ENCODE measurements around the gene TYR.
"Not testable (repeated sequence)": the region's sequence is repeated elsewhere in the genome, so short reads cannot be mapped to it uniquely, and the experiment has no call there.

The TYR gene

GRCh38 chr11:89177691-89178231 is at the start of gene TYR:
TYR (plus strand) TSS chr11:89177875; CDS start chr11:89177954, 79 bp downstream.
- no peak for DNase-seq (ENCODE audit: low read depth in 3 of 3)

DNA sequence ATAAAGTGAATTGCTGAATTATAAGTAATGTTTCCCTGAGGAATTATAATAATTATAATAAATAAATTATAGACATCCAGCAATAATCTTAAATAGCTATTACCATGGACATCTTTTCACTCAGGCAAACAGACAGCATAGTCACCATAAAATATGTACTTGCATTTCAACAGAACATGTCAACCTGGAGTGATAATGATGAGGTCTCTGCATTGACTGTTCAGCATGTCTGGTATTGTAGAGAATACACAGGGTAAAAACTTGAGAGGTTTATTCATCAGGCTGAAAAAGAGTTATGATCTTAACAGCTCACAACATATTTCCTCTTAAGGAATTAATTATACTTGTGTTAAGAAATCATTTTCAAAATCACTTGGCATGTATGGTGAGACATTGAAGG is 41.1 kb upstream of the TYR start:
- DNase-seq (ENCODE audit: low read depth in 3 of 3) = no peak

DNA sequence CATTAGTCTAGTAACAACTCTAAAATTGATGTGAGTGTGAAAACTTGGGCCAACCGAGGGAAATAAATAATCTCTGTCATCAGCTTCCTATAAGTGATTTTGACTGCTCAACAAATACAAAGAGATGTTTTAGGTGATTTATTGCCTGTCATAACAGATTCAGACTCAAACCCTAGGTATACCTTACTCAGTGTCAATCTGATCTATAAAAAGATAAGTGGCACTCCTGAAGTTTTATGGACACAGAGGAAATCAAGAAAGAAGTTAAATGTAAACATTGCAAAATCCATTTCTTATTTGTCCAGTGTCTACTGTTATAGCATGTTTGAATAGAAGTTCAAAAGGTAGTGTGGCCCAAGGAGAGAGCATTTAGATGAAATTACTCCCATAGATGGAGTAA is 30.4 kb upstream of the TYR start:
- DNase-seq (ENCODE audit: low read depth in 3 of 3) = no peak

DNA sequence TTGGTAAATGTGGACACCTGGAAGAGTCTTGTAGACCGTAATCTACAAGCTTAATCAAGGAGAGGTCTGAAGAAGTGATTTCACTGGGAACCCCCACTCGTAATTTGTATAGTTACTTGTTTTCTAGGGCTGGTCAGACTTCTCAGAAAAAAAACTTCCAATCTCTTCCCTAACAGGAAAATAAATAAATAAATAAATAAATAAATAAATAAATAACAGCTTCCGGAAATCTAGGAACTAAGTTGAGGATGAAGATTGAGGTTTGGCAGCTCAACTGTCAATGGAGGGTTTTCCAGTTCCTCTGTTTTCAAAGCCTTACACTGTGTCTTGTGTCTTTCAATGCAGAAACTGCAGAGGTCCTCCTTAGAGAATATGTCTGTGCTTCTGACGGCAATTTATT is 17.7 kb upstream of the TYR start:
- DNase-seq (ENCODE audit: low read depth in 3 of 3) = no peak

GRCh38 chr11:89161949-89162348 is 15.7 kb upstream of the TYR start:
- no peak for DNase-seq (ENCODE audit: low read depth in 3 of 3)

- no peak for DNase-seq (ENCODE audit: low read depth in 3 of 3)
Measured at GRCh38 chr11:89163686-89164085, 14.0 kb upstream of the TYR start.

GRCh38 chr11:89168396-89168795 is 9.3 kb upstream of the TYR start:
- no peak for DNase-seq (ENCODE audit: low read depth in 3 of 3)

- no peak for DNase-seq (ENCODE audit: low read depth in 3 of 3)
Measured at GRCh38 chr11:89175796-89176195, 1.9 kb upstream of the TYR start.

DNA sequence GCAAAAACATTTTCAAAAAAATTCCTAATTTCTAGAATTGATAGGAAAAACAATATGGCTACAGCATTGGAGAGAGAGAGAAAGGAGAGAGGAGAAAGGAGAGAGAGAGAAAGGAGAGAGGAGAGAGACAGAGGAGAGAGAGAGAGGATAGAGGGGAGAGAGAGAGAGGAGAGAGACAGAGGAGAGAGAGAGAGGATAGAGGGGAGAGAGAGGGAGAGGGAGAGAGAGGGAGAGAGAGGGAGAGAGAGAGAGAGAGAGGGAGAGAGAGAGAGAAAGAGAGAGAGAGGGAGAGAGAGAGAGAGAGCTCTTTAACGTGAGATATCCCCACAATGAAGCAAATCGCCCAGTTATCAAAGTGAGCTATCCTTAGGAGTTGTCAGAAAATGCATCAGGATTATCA is 737 bp upstream of the TYR start:
- DNase-seq (ENCODE audit: low read depth in 3 of 3) = no peak

- no peak for DNase-seq (ENCODE audit: low read depth in 3 of 3)
Measured at GRCh38 chr11:89181111-89181510, 3.4 kb downstream of the TYR start.

DNA sequence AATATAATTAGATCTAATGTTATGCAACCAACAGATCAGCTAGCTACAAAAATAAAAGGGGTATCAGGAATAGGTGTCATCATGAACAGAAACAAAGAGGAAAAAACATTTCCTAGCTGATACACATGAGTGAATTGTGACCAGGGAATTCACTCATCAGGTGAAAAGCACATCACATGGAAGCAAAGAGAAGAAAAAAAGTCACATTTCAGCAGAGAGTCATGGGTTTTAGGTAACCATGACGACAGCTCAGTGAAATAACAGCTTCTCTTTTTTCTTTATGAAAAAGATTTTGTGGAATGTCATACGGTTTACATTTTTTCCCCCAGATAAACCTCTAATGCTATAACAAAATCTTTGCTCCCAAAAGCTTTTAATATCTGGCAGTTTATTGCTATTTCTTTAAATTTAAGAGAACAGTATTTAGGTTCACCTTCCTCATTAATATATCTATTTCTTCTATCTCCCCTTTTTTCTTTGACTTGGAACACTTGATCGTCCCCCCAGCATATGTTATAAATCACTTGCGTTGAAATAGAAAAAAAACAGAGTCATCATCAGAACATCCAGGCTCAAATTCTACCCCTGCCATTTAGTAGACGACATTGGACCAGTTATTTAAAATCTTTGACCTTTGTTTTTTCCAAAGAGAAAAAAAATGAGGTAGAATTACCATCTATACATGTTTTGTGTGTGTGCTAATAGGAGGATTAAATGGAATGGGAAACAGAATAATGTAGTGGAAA is 5.3 kb downstream of the TYR start:
- DNase-seq (ENCODE audit: low read depth in 3 of 3) = no peak

DNA sequence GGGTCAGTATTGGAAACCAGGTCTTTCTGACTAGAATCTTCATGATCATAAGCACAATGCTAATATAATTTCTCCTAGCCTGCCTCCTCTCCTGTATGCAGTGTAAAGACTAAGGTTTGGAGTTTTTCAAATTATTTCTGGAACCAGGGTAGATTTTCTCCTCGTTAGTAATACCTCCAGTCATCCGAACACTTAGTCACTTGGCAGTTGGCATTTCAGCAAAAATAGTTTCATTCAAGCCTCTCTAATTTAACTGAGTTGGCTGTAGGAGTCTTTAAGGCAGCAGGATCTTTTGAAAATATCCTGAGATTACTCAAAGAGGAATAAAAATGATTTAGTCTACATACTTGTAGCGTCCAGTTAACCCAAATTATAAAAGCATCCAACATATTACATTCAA is 6.3 kb downstream of the TYR start:
- DNase-seq (ENCODE audit: low read depth in 3 of 3) = no peak

GRCh38 chr11:89189776-89190175 is 12.1 kb downstream of the TYR start:
- DNase-seq (ENCODE audit: low read depth in 3 of 3) = no peak

DNA sequence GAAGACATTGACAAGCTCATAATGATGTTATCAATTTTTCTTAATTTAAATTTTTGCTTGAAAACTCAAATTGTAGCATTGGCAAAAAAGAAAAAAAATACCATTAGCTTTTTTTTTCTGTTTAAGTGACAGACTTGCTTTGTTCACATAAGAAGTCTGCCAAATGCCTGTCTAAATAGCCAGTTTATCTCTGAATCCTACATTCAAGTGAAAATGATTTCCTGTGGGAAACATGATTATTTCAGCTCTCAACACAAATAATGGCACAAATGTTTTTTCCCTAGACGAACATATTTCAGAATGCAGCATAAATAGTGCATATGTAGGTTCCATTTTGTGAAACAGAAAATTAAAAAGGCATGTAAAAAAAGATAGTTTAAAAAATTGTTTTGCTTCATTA is 23.5 kb downstream of the TYR start:
- no peak for DNase-seq (ENCODE audit: low read depth in 3 of 3)

GRCh38 chr11:89203814-89204213 is 26.1 kb downstream of the TYR start:
- no peak for DNase-seq (ENCODE audit: low read depth in 3 of 3)

- DNase-seq (ENCODE audit: low read depth in 3 of 3) = no peak
Measured at GRCh38 chr11:89205378-89205777, 27.7 kb downstream of the TYR start.

DNA sequence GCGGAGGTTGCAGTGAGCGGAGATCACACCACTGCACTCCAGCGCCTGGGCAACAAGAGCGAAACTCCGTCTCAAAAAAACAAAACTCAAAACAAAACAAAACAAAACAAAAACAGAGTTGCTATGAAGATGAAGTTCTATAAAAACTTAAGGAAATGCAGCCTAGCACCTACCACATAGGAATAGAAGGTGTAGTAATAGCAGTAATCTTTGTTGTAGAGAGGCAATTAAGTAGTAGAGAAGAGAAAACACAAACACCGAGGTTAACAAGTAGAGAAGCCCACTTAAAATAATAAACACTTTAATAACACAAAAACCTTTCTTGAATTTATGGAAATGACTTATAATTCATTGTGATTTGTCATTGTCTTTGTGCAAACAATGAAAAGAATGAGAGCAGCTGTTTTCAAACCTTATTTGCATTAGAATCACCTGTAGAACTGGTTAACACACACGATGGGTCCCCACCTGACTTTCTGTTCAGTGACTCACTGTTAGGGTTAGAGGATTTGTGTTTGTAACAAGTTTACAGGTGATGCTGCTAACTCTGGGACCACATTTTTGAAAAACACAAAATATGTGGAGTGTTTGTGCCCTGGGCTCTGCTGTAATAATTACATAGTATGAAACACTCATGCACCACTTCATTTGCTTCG is 43.1 kb downstream of the TYR start:
- DNase-seq (ENCODE audit: low read depth in 3 of 3) = no peak

GRCh38 chr11:89235083-89235482 is 57.4 kb downstream of the TYR start:
- DNase-seq (ENCODE audit: low read depth in 3 of 3) = no peak

GRCh38 chr11:89235976-89236375 is 58.3 kb downstream of the TYR start:
- no peak for DNase-seq (ENCODE audit: low read depth in 3 of 3)

DNA sequence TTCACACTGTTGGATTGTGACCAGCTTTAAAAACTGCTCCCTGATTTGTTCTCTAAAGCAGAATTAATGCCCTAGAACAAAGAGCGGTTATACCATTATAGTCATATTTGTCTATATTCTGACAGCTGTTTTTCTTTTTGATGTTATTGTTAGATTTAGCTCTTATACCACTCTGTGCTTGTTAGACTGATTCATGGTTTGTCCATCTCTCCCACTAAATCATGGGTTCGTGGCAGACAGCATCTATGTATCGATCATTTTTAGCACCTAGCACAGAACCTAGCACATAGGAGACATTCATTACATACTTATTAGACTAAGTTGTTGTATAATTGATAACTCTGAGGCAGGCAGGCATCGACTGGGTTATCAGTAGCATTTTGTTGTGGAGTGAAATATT is 69.3 kb downstream of the TYR start:
- DNase-seq (ENCODE audit: low read depth in 3 of 3) = not testable (repeated sequence)

DNA sequence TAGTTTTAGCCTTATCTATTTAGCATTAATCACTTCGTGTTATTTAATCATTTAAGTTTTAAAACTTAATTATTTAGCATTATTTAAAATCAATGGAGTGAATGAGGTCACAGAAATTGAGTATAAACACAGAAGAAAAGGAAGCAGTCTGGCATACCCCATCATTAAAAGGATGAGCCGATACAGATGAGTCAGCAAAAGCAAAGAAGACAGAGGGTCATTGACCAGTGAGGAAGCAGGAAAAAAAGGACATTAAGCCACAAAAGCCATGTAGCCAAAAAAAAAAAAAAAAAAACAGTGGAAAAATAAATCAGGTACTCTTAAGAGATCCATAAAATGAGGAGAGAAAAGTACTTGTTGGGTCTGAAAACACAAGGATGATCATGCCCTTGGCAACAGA is 71.5 kb downstream of the TYR start:
- DNase-seq (ENCODE audit: low read depth in 3 of 3) = no peak

DNA sequence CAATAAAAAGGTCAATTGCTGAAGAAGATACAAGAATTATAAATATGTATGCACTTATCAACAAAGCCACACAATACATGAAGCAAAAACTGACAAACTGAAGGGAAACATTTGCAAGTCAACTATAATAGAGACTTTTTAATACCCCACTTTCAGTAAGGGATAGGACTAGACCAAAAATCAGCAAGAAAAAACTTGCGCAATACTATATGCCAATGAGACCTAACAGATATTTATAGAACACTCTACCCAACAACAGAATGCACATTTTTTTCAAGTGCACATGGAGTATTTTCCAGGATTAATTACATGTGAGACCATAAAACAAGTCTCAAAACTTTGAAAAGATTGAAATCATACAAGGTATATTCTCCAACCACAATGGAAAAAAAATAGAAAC is 83.8 kb downstream of the TYR start:
- not testable (repeated sequence) for DNase-seq (ENCODE audit: low read depth in 3 of 3)

DNA sequence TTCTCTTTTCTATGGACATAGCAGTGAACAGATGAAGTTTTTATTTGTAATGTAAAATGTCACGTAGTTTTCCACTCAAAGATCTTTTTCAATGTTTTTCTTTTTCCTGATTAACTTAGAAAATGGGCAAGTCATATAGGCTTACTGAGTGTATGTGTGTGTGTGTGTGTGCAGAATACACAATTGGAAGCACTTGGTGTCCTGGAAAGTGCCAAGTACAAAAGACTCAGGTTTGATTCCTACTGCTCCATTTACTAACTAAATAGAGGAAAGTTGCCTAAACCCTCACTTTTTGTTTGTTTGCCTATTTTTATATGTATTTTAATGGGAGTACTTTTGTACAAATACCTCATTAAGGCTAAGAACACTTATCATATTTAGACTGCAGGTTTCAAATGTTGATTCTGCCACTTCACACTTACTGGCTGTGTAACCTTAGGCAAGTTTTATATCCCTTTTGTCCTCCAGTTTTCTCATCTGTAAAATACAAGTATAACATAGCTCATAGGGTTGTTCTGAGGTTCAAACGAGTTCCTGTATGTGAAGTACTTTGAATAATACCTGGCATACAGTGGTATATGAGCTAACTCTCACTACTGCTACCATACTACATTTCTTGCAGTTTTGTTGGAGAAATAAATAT is 90.1 kb downstream of the TYR start:
- no peak for DNase-seq (ENCODE audit: low read depth in 3 of 3)

Data from stimulated activated CD4-positive, alpha-beta T cell treated with anti-CD3 and anti-CD28 coated beads, TNF-alpha, amount 100 ng/mL, for 48 hours (primary cell).